GM19395 (cell line): ENCODE data around the gene DNAJC1.
"Not testable (repeated sequence)": the region's sequence is repeated elsewhere in the genome, so short reads cannot be mapped to it uniquely, and the experiment has no call there.

Source experiments
- ATAC-seq: cut with Tn5 transposase; IDR thresholded peaks from one replicate; pipeline ENCODE4 v1.9.1; 2021; ENCODE audit warnings: mild to moderate bottlenecking, moderate library complexity; ENCODE audit not compliant: unreplicated experiment

Gene DNAJC1, protein sequence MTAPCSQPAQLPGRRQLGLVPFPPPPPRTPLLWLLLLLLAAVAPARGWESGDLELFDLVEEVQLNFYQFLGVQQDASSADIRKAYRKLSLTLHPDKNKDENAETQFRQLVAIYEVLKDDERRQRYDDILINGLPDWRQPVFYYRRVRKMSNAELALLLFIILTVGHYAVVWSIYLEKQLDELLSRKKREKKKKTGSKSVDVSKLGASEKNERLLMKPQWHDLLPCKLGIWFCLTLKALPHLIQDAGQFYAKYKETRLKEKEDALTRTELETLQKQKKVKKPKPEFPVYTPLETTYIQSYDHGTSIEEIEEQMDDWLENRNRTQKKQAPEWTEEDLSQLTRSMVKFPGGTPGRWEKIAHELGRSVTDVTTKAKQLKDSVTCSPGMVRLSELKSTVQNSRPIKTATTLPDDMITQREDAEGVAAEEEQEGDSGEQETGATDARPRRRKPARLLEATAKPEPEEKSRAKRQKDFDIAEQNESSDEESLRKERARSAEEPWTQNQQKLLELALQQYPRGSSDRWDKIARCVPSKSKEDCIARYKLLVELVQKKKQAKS

DNA sequence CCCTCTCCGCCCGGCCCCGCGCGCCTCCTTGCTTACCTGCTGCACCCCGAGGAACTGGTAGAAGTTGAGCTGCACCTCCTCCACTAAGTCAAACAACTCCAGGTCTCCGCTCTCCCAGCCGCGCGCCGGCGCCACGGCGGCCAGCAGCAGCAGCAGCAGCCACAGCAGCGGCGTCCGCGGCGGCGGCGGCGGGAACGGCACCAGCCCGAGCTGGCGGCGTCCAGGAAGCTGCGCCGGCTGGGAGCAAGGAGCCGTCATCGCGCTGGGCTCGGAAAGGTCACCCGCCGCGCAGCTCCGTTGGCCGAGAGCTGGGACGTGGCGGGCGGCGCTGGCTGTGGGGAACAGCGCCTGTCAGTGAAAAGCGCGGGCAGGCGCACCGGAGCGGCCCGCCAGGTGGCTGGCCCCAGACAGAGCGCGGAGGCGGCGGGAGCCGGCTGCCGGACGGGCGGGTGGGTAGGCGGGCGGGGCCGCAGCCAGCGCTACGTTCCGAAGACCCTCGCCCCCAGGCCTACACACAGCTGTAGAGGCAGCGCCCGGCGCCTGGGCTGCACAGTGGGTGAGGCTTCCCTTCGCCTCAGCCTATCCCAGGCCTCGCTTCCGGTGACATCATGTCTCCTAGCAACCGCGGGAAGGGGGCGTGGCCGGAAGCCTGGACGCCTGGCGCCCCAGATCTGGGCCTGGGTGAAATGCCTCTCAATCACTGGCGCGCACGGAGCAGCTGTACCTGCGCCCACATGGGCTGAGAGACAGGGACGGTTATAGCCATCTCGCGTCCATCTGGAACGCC lies at the start of gene DNAJC1:
Gene DNAJC1 (minus strand): TSS at position 554 of the 787 bp plus-strand sequence. CDS start 296 bp downstream, at position 258.
- ATAC-seq = peak; percentile 94

DNA sequence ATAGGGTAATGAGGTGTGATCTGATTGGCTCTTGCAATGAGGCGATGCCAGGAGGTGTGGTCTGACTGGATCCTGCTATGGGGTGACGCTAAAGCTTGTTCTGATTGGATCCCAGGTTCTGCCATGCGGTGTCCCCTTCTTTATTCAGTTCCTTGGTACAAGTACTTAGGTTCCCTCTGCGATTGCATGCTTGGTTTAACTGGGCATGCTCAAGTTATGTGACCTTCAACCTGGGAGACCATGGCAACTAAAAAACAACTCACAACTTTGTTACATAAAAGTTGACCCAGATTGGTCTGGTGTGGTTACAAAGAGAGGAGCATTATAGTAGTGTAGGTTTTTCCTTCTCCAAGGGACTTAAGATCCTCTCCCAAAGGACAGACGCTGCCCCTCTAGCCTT lies 49.5 kb upstream of the DNAJC1 start:
- no peak for ATAC-seq

DNA sequence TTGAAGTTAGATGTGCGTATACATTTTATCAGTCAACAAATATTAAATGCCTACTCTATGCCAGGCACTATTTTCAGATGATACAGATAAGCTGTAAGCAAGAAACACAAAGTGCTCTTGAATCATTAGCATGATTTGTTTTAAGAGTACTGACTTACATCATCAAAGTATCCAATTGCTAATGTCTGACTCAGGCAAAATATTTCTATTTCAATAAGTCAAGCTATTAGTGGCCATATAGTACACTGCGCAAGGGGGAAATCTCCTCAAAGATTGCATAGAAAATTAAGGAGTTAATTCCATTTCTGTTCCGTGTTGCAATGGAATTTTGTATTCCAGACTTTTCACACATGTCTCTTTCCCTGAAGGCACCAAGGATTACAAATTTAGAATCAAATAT lies 46.1 kb upstream of the DNAJC1 start:
- no peak for ATAC-seq

DNA sequence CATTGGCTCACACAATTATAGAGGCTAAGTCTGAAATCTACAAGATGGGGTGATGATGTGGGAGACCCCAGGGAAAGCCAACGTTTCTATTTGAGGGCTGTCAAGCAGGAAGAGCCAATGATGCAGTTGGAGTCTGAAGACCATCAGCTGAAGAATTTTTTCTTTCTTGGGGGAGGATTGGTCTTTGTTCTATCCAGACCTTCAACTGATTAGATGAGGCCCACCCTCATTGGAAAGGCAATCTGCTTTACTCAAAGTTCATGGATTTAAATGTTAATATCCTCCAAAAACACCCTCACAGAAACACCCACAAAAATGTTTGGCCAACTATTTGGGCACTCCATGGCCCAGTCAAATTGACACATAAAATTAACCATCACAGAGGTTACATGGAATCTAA lies 44.3 kb upstream of the DNAJC1 start:
- no peak for ATAC-seq

DNA sequence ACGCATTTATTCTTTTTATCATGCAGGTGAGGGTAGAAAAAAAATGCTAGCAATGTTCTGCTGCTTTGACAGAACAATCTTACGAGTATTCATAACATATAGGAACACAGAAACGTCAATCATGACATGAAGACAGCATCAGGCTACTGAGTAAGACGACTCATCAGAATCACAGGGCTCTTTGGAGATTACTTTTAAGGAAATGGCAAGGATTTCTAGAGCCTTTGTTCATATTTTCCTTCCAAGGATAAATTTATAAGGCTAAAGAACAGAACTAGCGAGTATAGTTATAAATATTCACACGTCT lies 39.8 kb upstream of the DNAJC1 start:
- no peak for ATAC-seq

DNA sequence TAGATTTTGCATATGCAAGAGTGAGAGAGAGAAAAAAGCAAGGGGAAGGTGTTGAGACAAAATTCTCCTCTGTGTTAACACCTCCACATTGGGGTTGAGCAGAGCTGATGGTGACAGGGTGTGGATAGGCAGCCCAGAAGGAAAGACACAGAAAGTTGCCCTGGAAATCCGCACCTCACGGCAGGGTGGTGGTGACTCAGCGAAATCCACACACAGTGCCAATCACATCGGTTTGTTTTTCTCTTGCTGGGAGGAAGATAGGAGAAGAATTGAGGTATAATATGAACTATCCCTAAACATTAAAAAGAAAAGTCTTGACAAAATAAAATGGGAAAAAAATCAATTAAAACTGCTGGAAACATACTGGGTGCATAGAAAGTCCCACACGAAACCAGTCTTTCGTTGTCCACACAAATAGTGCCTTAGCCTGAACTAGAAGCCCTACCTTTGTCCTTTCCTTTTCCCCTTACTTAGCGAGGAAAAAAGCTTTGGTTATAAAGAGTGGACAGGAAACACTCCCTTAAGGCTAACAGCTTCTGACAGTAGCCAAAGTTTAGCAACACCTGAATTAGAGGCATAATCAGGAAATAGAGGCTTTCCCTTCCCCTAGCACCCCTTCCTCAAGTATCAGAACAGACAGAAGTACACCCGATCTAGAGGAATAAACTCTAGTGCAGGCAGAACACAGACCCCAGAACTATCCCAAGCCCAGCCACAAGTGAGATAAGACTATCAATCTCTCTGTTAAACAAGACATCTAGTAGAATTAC lies 39.2 kb upstream of the DNAJC1 start:
- ATAC-seq = no peak

DNA sequence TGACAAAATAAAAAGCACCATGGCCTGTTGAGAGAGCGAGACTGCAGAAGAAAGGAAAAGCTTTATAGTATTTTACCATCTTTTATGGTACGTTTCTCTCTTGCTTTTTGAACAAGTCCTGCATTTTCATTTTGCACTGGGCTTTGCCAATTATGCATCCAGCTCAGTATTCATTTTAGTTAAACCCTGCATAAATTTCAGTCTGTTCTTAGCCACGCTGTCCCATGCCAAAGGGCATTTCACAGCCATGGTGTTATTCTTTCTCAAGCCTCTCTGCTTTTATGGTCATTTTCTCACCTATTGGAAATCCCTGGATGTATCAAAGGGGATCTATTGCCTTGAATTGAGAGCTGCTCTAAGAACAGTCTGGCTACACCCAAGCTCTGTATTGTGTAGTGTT lies 30.8 kb upstream of the DNAJC1 start:
- ATAC-seq = no peak

DNA sequence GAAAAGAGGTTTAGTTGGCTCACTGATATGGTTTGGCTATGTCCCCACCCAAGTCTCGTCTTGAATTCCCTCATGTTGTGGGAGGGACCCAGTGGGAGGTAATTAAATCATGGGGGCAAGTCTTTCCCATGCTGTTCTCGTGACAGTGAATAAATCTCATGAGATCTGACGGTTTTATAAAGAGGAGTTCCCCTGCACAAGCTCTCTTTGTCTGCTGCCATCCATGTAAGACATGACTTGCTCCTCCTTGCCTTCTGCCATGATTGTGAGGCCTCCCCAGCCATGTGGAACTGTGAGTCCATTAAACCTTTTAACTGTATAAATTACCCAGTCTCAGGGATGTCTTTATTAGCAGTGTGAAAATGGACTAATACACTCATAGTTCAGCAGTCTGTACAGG lies 28.7 kb upstream of the DNAJC1 start:
- ATAC-seq = not testable (repeated sequence)

DNA sequence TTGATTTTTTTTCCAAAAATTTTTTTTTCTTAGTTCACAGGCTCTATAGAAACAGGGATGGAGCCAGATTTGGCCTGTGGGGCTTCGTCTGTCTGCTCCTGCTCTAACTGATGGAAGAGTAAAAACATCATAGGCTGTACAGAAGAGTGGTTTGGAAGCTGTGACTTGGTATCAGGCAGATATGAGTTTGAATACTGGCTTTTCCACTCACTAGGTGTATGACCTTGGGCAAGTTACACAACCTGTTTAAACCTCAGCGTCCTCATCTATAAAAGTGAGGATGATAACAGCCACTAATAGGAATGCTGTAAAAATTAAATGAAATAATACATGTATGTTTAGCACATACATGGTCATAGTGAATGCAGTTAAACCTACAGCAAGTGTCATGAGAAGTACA lies 26.9 kb upstream of the DNAJC1 start:
- no peak for ATAC-seq

DNA sequence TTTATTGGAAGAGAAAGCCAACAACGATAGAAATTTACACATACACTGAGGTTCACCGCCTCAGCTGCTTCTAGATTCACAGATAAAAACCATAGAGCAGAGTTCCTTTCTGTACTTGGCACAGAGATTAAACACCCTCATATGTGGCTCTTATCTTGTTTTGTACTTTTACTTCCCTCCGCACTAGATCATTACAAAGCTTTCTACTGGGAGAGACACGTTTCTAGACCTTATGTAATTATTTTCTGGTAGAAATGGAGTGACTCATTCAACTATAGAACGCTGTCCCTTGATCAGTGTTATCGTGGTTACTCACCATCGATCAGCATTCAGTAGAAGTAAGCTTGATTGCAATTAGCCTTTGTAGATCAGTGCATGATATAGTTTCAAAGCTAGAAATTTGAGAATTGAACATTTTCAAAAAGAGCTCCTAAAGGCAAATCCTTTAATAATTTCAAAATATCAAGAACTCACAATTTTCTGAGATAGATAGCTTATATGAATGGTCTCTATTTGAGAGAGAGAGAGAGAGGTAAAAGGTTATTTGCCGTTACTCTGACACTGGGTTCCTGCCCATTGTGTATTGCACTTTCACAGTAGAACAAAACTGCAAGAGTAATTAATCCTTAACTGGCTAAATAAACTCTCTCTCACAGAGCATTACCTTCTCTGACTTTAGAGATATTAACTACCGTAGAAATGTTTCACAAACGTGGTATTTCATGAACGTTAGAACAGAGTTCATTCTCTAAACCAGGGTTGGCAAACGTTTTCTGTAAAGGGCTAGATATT lies 26.1 kb upstream of the DNAJC1 start:
- no peak for ATAC-seq

DNA sequence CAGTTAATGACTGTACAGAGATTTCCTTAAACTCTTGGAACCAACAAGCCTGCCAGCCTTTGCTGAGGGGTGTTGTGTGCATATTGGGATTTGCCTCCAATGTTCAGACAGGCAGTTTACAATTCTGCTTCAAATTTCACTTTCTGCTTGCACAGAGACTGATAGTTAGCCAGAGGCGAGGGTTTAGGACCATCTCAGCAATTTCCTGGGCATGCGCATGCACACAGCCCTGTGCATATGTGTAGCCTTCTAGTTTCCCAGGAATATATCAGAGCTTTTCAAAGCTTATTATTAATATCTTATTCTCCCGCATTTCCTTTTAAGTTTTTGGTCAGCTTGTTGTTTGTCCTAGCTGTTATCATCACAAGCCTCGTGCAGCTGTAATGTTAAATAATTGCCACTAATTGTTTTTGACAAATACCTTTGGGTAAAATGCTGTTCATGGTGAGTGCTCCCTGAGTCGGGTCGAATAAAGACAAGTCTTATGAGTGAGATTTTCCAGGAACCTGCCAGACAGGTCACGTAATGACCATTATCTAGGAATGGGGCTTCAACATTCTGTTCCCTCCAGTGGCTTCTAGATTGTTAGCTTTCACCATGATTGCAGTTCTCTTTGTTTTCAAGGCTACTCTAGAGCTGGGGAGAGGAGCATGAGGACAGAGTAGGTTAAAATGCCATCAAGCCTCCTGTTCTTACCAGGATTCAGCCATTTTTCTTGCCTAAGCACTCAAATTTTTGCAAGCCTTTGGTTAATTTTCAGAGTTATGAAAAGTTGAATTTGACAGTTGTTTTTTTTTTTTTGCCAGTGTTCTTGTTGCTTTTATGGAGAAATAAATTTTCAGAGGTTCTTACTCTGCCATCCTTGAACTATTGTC lies 24.1 kb upstream of the DNAJC1 start:
- ATAC-seq = no peak

DNA sequence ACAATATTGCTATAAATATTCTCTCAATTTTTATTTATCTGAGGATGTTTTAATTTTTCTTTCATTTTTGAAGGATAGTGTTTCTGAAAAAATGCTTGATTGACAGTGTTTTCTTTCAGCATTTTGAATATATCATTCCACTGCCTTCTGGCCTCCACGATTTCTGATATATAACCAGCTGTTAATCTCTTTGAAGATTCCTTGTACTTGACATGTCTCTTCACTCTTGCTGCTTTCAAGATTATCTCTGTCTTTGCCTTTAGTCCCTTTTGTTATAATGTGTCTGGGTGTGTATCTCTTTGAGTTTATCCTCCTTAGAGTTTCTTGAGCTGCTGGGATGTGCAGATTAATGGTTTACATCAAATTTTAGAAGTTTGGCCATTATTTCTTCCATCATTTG lies 22.8 kb upstream of the DNAJC1 start:
- no peak for ATAC-seq

DNA sequence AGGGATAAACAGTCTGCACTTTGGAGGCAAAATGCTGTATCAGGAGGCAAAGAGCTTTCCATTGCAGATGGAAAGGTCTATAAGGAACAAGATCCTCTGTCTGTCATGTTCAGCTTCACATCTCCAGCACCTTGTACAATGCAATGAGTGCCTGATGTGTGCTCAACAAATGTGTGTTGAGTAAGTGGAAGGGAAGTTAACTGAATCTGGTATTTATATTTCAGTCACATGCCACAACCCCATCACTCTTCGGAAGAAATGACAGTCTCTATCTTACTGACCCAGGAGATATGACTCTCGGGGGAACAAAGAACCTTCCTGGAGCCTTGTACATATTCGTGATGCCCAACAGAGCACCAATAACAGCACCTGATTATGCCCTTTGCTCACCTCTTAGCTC lies 20.0 kb upstream of the DNAJC1 start:
- ATAC-seq = no peak

DNA sequence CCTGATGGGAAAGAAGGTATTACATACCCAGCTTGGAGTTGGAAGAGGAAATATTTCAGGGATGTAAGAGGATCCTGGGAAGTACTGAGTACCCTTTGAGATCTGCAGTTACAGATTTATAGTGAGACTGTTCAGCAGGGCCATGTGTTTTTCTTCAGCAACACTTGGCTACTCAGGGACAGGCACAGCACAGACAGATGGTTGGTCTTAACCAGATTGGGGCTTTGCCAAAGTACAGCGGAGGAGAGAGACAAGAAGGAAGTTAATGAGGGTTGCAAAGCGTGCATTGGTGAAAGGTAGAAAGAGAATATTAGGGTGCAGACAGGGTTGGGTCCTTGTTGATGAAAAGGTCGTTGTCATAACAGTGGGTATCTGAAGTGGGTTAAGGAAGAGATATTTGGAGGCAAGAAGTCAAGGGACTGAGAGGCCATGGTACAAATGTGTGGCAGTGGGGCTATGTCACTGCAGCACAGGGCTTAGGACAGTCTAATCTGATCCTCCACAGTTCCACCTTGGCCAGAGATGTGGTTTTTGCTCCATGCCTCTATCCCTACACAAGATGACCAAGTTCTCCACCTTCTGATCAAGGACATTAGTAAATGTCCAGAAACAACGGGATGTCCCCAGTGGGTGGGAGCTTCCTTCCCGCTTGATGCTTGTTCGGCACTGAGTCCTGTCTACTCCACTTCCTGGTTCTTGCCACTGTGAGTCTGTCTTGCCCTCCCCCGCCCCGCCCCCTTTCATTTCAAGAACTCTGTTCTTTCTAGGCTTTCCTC lies 18.9 kb upstream of the DNAJC1 start:
- no peak for ATAC-seq

DNA sequence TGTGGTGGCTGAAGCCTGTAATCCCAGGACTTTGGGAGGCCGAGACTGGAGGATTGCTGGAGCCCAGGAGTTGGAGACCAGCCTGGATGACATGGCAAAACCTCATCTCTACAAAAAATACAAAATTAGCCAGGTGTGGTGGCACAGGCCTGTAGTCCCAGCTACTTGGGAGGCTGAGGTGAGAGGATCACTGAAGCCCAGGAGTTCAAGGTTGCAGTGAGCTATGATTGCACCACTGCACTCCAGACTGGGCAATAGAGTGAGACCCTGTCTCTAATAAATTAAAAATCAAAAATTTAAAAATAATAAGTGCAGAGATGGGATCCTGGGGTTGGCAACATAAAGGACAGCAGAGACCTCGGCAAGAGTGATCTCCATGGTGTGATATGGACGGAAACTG lies 17.6 kb upstream of the DNAJC1 start:
- ATAC-seq = not testable (repeated sequence)

DNA sequence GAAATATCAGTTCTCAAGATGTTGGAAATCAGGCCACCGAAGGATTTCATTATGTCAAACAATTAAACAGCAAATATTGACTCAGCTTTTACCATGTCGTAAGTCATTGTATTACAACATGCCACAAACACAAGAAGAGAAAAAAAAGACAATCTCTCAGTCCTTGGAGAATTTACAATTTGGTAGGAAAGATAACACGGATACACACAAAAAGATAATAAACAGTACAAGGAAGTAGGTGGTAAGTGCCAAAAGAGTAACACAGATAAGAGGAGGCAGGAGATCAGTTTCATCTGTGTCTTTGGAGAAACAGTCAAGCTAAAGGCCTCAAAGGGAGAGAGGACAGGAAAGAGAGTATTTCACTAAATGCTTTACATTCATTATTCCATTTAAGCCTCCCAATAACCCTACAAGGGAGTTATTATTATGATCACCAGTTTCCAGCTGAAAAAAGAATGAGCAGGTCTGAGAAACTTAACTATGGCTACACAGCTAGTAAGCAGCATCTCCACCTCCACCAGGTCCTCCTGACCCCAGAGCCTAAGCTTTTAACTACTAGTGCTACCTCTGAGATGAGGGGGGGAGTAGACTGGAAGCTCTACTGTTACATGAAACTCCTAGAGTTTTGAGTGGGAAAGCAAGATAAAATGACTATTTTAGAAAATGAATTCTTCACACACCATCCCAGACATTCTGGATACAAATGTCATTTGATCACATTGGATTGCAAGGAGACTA lies 13.9 kb upstream of the DNAJC1 start:
- ATAC-seq = no peak

DNA sequence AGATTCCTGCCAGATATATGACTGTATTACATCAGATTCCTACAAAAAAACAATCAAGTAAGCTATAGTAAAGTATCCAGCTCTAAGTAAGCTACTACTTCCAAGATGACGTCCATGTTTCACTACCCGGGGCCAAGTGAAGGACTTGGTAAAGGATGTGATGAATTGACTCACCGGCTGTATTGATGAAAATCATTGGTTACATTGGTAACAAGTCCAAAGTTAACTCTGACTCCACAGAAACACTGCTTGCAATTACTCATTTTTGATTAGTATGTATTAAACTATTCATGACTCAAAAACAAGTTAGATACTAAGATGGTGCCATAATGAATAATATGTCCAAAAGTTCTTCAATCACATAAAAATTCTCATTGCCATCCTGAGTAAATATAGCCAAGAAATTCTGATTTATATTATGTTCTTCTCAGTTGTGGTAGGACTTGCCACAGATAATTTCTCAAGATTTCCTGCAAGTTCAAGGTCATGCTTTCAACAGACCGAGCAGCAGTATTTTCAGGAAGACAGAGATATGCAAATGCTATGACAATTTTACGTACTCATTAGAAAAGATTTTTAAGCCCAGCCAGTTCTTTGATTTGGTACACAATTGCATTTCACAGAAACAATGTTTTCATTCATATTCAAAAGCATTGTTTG lies 12.6 kb upstream of the DNAJC1 start:
- ATAC-seq = no peak

DNA sequence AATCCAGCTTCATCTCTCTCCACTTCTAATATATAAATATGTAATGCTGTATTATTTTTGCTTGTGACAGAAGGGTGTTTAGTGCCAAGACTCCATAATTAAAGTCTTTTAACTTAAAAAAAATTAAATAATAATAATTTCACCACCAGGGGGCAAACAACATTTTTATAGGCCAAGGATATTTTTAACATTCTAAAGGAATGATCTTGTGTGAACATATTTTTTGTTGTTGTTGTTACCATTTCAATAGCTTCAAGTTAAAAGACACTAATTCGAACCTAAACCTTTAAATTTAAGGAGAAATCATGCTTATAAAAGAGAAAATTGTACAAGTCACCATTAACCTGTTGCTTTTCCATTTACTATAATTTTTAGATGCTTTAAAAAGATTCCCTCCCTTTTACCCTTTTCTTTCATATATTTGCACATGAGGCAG lies 7.5 kb upstream of the DNAJC1 start:
- ATAC-seq = no peak
